Stimulated activated CD8-positive, alpha-beta memory T cell treated with anti-CD3 and anti-CD28 coated beads, Interleukin-12 subunit alpha, Interleukin-12 subunit beta, amount 100 ng/mL, for 24 hours (primary cell): Measurements from ENCODE around the gene SIGMAR1.
A peak's percentile ranks its signal among the peaks of the same experiment; 100 is the strongest.

Experiments
- DNase-seq: peaks from one replicate; pipeline ENCODE4 v3.0.0-alpha.2; 2020; ENCODE audit errors: extremely low read depth

Gene SIGMAR1

DNA sequence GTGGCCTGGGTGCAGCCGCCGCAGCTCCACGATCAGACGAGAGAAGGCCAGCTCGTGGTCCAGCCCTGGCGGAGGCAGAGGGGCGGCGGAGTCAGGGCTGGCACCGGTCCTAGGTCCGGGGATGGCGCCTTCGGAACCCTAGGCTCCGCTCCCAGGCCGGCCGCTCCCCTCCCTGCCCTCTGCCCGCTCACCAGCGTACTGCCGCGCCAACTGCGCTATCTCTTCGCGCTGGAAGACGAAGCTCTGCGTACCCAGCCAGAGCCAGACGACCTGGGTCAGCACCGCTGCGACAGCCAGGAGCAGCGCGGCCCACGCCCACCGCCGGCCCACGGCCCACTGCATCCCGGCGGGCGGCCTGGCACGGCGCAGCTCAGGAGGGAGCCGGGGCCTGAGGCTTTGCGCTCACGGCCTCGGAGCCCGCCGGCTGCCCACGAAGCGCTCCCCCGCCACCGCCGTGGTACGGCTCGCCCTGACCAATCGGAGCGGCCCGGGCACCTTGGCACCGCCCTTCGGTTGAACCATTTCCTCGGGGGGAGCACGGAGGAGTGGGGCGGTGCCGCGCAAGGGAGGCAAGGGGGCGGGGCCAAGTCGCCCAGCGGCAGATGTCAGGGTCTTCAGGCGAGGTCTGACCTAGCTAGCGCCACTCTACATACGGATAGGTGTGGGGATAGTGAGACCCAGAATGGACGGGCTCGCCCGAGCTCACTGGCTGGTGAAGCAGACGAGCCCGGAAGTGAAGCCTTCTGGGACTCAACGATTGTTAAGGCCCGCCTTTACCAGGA, at the start of gene SIGMAR1:
Gene SIGMAR1 (minus strand): TSS at position 432 of the 782 bp plus-strand sequence. CDS start 90 bp downstream, at position 342.
- DNase-seq, result peak; percentile 79

- no peak for DNase-seq
These were observed 49.1 kb upstream of the SIGMAR1 start for GRCh38 chr9:34686732-34687131.

GRCh38 chr9:34686231-34686630, 48.6 kb upstream of the SIGMAR1 start:
- no peak for DNase-seq

DNA sequence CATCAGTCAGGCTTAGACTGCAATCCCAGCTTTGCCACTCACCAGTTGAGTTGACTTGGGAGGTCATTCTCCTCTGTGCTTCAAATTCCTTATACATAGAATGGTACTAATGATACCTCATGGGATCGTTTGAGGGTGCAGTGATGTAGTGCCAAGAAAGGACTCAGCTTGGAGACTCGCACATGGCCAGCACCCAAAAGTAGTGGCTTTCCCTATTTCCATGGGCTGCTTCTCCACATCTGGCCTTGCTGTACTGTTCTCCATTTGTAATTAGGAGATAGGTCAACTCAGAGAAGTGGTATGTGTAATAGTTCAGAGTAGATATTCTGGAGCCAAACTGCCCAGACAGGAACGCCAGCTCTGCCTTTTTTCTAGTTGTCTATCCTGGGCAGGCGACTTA, 48.0 kb upstream of the SIGMAR1 start:
- DNase-seq, result no peak

- DNase-seq, result no peak
These were observed 47.2 kb upstream of the SIGMAR1 start for GRCh38 chr9:34684816-34685215.

DNA sequence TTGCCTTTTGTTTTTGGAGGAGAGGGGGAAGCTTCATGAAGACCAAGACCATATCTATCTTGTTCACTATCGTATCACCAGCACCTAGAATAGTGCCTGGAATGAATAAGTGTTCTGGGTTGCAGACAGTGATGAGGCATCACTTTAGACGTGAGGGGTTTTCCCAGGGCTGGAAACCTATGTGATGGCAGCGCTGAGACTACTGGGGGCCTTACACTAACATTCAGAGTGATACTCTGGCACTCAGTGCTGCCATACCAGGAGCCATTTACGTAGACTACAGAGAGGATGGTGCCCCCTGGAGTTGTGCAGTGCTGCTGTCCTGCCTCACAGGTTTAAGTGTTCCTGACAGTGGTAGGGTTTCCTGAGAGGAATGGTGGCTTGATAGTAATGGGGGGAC, 46.6 kb upstream of the SIGMAR1 start:
- DNase-seq, result no peak

GRCh38 chr9:34675869-34676268, 38.3 kb upstream of the SIGMAR1 start:
- no peak for DNase-seq

GRCh38 chr9:34675048-34675714, 37.6 kb upstream of the SIGMAR1 start:
- DNase-seq, result peak; percentile 25

GRCh38 chr9:34674440-34674839, 36.9 kb upstream of the SIGMAR1 start:
- no peak for DNase-seq

GRCh38 chr9:34671307-34671706, 33.7 kb upstream of the SIGMAR1 start:
- no peak for DNase-seq

DNA sequence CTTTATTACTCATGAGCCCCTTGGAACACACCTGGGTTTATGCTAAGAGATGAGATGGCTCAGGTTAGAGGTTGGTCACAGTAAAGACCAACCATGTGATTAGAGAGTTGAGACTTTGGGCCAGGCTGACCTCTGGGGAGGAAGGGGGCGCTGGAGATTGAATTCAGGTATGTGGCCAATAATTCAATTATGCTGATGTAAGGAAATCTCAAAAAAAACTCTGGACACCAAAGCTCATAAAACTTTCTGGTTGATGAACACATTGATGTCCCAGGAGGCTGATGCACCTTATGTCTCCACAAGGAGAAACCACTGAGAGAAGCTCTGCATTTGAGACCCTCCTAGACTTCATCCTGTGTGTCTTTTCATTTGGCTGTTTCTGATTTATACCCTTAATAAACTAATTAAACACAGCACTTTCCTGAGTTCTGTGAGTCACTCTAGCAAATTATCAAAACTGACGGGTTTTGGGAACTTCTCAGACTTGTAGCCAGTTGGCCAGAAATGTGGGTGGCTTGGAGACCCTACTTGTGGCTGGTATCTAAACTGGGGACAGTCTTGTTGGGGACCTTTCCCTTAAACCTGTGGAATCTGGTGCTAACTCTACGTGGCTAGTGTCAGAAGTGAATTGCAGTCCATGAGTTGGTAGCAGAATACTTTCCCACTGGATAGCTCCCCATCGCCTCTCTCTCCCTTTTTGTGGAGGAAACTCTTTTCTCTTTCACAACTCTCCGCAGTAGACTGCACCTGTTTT, 32.4 kb upstream of the SIGMAR1 start:
- no peak for DNase-seq

- DNase-seq, result peak; percentile 66
These were observed 28.0 kb upstream of the SIGMAR1 start for GRCh38 chr9:34665381-34666250.

DNA sequence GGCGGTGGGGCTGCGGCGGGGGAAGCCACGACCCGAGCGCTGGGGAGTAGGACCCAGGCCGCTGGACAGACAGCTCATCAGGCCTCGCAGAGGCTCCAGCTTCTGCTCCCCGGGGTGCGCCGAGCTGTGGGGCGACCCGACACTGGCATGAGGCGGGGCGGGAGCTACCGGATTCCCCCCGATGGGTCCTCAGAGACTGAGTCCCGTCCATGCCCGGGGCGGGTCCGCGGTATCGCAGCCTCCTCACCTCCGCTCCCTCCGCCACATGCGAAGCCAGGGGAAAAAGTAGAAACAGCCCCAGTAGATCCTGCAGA, 27.4 kb upstream of the SIGMAR1 start:
- no peak for DNase-seq

DNA sequence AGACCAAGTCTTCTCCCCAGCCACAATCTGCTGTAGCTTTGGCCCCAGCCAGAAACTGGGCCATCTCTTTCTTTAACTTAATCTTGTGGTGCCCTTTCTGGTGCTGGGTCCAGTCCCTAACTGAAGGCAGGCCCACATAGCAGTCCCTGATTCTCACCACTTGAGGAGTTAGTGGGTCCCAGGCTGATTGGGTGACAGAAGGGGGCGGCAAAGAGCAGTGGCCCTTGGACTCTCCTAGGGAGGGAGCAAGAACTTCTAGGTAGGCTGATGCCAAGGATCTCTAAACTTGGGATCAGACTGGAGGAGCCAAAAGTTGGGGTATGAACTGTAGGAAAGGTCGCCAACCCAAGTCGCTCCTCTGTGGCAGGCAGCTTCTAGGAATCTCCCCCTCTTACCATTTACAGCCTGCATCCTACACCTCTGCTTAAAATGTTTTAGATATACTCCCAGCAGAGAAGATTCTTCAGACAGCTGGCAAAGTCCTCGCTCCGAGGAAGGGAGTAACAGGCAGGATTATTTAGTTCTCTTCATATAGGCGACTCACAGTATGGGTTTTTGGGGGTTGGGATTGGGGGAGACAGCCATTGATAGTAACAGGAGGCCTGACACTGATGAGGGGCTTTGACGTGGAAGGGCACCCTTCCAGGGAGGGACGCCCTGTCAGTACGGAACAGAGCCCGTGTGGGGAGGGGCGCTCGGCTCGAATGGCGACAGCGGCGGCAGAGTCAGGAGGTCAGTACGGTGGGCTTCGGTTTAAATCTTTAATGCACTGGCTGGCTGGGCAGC, 26.9 kb upstream of the SIGMAR1 start:
- peak; percentile 36 for DNase-seq

DNA sequence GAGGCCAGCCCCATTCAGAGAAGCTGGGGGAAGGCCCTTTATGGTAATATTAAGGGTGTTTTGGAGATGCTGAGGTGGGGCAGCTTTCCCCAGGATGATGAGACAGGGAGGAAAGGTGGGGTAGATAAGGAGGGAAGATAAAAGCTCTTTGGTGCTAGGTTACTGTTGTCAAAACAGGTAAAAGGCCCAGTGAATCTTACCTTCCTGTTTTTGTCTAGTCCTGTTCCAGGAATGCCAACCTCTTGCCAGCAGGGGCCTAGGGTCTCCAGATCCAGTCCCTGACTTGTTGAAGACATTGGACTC, 25.7 kb upstream of the SIGMAR1 start:
- no peak for DNase-seq

GRCh38 chr9:34662526-34663302, 25.1 kb upstream of the SIGMAR1 start, which contains the start of gene CCL27:
TSS of gene CCL27 (minus strand) at chr9:34662657. CDS start at chr9:34662633, 24 bp downstream.
- no peak for DNase-seq

GRCh38 chr9:34659592-34660253, 22.1 kb upstream of the SIGMAR1 start:
- DNase-seq, result no peak

DNA sequence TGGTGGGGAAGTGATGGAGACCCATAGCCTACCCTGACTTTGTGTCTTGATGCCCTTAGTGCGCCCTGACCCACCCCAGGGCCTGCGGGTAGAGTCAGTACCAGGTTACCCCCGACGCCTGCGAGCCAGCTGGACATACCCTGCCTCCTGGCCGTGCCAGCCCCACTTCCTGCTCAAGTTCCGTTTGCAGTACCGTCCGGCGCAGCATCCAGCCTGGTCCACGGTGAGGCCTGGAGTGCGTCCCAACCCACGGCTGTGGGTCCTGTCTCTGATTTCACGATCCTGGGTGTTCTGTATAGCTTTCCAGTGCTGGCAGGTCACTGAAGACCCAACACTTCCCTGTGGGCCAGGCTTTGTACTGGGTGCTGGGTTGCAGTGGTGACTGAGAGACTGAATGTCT, 20.9 kb upstream of the SIGMAR1 start:
- no peak for DNase-seq

DNA sequence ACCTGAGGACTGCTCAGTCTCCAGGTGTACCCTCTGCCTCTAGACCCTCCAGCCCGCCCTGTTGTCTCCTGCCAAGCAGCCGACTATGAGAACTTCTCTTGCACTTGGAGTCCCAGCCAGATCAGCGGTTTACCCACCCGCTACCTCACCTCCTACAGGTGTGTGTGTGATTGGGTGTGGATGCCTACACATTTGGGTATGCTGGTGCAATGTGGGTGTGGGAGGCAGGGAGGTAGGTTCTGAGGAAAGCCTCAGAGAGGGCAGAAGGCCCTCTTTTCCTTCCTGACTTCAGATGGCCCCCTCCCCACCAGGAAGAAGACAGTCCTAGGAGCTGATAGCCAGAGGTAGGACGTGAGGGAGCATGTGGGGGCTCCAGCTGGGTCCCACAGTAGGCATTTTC, 19.4 kb upstream of the SIGMAR1 start:
- DNase-seq, result no peak

- DNase-seq, result no peak
These were observed 17.8 kb upstream of the SIGMAR1 start for GRCh38 chr9:34655394-34655793.
